ENCODE measurements around the gene ADPGK. TPM values are rescaled to one million over a fixed set of nuclear protein-coding genes. Genes with fewer than 3 reads are reported as not detected.

Gene ADPGK
- polyA plus RNA-seq, 1 donor: 28.5 TPM

Other genes starting within 250 kb of the ADPGK start
- 0.75 TPM for gene GOLGA6B, start 129.1 kb downstream of the ADPGK start, polyA plus RNA-seq (ENCODE audit: insufficient read length)
- not detected for gene HIGD2B, start 97.6 kb downstream of the ADPGK start, polyA plus RNA-seq (ENCODE audit: insufficient read length)
- gene BBS4, start 97.6 kb downstream of the ADPGK start, polyA plus RNA-seq (ENCODE audit: insufficient read length): 20.3 TPM